SK-N-SH treated with all-trans-retinoic acid at 6 μM for 48 hours (cell line): ENCODE data around the gene PNMT.

Source experiments
- CSDC2 ChIP-seq: fragments of 250-450 bp; sonication (Bioruptor Pico); IDR thresholded peaks from 2 replicates; pipeline ENCODE4 v1.5.0; 2020; ENCODE audit warnings: mild to moderate bottlenecking, moderate library complexity
- ESRRG ChIP-seq: fragments of 250-450 bp; sonication (Bioruptor Pico); IDR thresholded peaks from 2 replicates; pipeline ENCODE4 v1.6.1; 2021; ENCODE audit warnings: mild to moderate bottlenecking
- PPARA ChIP-seq: fragments of 250-450 bp; sonication (Bioruptor Pico); IDR thresholded peaks from 2 replicates; pipeline ENCODE4 v1.5.0; 2020; ENCODE audit warnings: mild to moderate bottlenecking, borderline replicate concordance
- TOX ChIP-seq: fragments of 250-450 bp; sonication (Bioruptor Pico); IDR thresholded peaks from 2 replicates; pipeline ENCODE4 v1.8.0; 2021; ENCODE audit warnings: mild to moderate bottlenecking, moderate library complexity, borderline replicate concordance
- ZFP3 ChIP-seq: fragments of 250-450 bp; sonication (Bioruptor Pico); IDR thresholded peaks from 2 replicates; pipeline ENCODE4 v1.5.0; 2020; ENCODE audit warnings: mild to moderate bottlenecking, moderate library complexity
- ZFP30 ChIP-seq: fragments of 450-650 bp; formaldehyde crosslinking; IDR thresholded peaks from 2 replicates; pipeline ENCODE4 v1.5.0; 2022; ENCODE audit warnings: mild to moderate bottlenecking, moderate library complexity
- ZNF70 ChIP-seq: fragments of 450-650 bp; formaldehyde crosslinking; IDR thresholded peaks from 2 replicates; pipeline ENCODE4 v1.5.0; 2020; ENCODE audit warnings: mild to moderate bottlenecking, moderate library complexity
- ZNF8 ChIP-seq: fragments of 450-650 bp; formaldehyde crosslinking; IDR thresholded peaks from 2 replicates; pipeline ENCODE4 v1.5.0; 2020; ENCODE audit warnings: mild to moderate bottlenecking, moderate library complexity
- TF ChIP-seq, protein P1 (sequence below): fragments of 250-450 bp; sonication (Bioruptor Pico); IDR thresholded peaks from 2 replicates; pipeline ENCODE4 v1.5.1; 2020; ENCODE audit warnings: low read depth, mild to moderate bottlenecking, moderate library complexity
- TF ChIP-seq, protein P2 (sequence below): fragments of 250-450 bp; sonication (Bioruptor Pico); IDR thresholded peaks from 2 replicates; pipeline ENCODE4 v1.8.0; 2020; ENCODE audit warnings: mild to moderate bottlenecking, moderate library complexity, borderline replicate concordance

DNA sequence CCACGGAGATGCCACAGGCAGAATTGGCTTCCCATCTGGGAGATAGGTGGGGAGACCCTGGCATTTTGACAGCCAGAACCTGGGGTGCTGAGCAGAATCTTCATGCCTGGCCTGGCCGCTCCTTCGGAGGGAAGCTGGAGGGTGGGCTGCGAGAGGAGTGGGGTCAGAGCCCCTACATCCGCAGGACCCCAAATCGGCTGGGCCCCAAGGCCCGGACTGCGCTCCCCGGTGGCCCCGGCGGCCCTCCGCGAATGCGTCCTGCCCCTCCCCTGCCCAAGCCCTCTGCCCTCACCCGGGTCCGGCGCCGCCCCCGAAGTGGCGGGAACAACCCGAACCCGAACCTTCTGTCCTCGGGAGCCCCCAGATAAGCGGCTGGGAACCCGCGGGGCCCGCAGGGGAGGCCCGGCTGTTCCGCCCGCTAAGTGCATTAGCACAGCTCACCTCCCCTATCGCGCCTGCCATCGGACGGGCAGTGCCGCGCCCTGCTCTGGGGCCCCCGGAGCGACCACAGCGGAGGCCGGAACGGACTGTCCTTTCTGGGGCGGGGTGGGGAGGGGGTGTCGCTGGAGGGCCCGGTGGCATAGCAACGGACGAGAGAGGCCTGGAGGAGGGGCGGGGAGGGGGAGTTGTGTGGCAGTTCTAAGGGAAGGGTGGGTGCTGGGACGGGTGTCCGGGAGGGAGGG lies 850 bp upstream of the PNMT start:
- TF ChIP-seq, protein P1, sequence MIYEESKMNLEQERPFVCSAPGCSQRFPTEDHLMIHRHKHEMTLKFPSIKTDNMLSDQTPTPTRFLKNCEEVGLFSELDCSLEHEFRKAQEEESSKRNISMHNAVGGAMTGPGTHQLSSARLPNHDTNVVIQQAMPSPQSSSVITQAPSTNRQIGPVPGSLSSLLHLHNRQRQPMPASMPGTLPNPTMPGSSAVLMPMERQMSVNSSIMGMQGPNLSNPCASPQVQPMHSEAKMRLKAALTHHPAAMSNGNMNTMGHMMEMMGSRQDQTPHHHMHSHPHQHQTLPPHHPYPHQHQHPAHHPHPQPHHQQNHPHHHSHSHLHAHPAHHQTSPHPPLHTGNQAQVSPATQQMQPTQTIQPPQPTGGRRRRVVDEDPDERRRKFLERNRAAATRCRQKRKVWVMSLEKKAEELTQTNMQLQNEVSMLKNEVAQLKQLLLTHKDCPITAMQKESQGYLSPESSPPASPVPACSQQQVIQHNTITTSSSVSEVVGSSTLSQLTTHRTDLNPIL (CRISPR knock-in tag) = no peak
- TF ChIP-seq TOX (no peak), CSDC2 (CRISPR knock-in tag) (no peak), ESRRG (CRISPR knock-in tag) (no peak), PPARA (CRISPR knock-in tag) (no peak), ZNF8 (CRISPR knock-in tag) (no peak), ZNF70 (CRISPR knock-in tag) (no peak), ZFP3 (no peak), ZFP30 (CRISPR knock-in tag) (no peak)
- TF ChIP-seq, protein P2, sequence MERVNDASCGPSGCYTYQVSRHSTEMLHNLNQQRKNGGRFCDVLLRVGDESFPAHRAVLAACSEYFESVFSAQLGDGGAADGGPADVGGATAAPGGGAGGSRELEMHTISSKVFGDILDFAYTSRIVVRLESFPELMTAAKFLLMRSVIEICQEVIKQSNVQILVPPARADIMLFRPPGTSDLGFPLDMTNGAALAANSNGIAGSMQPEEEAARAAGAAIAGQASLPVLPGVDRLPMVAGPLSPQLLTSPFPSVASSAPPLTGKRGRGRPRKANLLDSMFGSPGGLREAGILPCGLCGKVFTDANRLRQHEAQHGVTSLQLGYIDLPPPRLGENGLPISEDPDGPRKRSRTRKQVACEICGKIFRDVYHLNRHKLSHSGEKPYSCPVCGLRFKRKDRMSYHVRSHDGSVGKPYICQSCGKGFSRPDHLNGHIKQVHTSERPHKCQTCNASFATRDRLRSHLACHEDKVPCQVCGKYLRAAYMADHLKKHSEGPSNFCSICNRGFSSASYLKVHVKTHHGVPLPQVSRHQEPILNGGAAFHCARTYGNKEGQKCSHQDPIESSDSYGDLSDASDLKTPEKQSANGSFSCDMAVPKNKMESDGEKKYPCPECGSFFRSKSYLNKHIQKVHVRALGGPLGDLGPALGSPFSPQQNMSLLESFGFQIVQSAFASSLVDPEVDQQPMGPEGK (CRISPR knock-in tag) = no peak
